MCF 10A (cell line): ENCODE results near the gene TNFSF18. TPM values are rescaled to one million over a fixed set of nuclear protein-coding genes. Genes with fewer than 3 reads are reported as not detected.

Source experiments
- BruUV-seq: library from RNA; stranded (reverse); fragments of 400-500 nt; replicated peaks from 2 replicates; lab custom pipeline; 2021; lab: Mats Ljungman, UMichigan
- CTCF ChIA-PET: fragments of 300-600 bp; sonication (Branson Sonifier 250); formaldehyde crosslinking; extraction: SDS; loops from one replicate; lab custom pipeline; 2021; ENCODE audit warnings: antibody characterized with exemption, inconsistent platforms; lab: Yijun Ruan, JAX
- POLR2A ChIA-PET: fragments of 300-600, 350-650 bp; sonication (Branson Sonifier 250); formaldehyde crosslinking; extraction: SDS; loops from one replicate; lab custom pipeline; 2020; ENCODE audit warnings: antibody characterized with exemption, inconsistent platforms; lab: Yijun Ruan, JAX
- DNase-seq: peaks from one replicate; pipeline ENCODE4 v3.0.0-alpha.2; 2018; ENCODE audit not compliant: unreplicated experiment
- H3K27ac Mint-ChIP-seq: one replicate; pipeline ENCODE4 v1.8.0; 2022; ENCODE audit warnings: mild to moderate bottlenecking, low read depth, mixed read lengths; ENCODE audit not compliant: unreplicated experiment
- H3K27me3 Mint-ChIP-seq: one replicate; pipeline ENCODE4 v1.8.0; 2022; ENCODE audit warnings: mixed read lengths; ENCODE audit not compliant: insufficient read depth, unreplicated experiment
- H3K36me3 Mint-ChIP-seq: one replicate; pipeline ENCODE4 v1.8.0; 2022; ENCODE audit warnings: mild to moderate bottlenecking, moderate library complexity, mixed read lengths; ENCODE audit not compliant: insufficient read depth, unreplicated experiment
- H3K4me1 Mint-ChIP-seq: one replicate; pipeline ENCODE4 v1.8.0; 2022; ENCODE audit warnings: mixed read lengths; ENCODE audit not compliant: insufficient read depth, unreplicated experiment
- H3K4me3 Mint-ChIP-seq: one replicate; pipeline ENCODE4 v1.8.0; 2022; ENCODE audit warnings: mild to moderate bottlenecking, moderate library complexity, mixed read lengths; ENCODE audit not compliant: unreplicated experiment
- H3K9me3 Mint-ChIP-seq: one replicate; pipeline ENCODE4 v1.8.0; 2022; ENCODE audit warnings: mixed read lengths; ENCODE audit not compliant: unreplicated experiment
- CTCF ChIP-seq: fragments of 200-600 bp; IDR thresholded peaks from one replicate; pipeline ENCODE4 v1.8.0; 2022; ENCODE audit warnings: antibody characterized with exemption, mild to moderate bottlenecking; ENCODE audit not compliant: unreplicated experiment
- intact Hi-C: fragments of 100-400 bp; cut with micrococcal nuclease; formaldehyde crosslinking; loops from 2 replicates; pipeline ENCODE4 v1.14.1; 2022
- total RNA-seq: library from RNA; stranded (reverse); gene quantifications from 2 replicates; pipeline ENCODE4 v1.2.3, GENCODE V29; 2022

TNFSF18 gene
- total RNA-seq, 1 experiment from 2014 or later, result 0.49 TPM

GRCh38 chr1:173052681-173053196 is 2.0 kb upstream of the TNFSF18 start:
- no TSS peak for BruUV-seq
- H3K4me3 Mint-ChIP-seq, result peak overlapping the region; percentile 35
- ChIA-PET CTCF (interaction anchor here (0.7 to 0.9 kb wide), 2 partner anchors 13 to 226 kb away, joined by 3 to 4 read pairs; no protein-coding TSS in a partner anchor), POLR2A (interaction anchor here (0.8 to 1.2 kb wide), 6 partner anchors 9 to 158 kb away, joined by 3 to 7 read pairs (median 3); no protein-coding TSS in a partner anchor)
- no peak for TF ChIP-seq CTCF
- peaks cover 39% of the 10 kb centered on the region for H3K4me1 Mint-ChIP-seq
- intact Hi-C loops, result loop anchor here (5.0 kb wide), 1 partner anchor 50 kb away; no protein-coding TSS in a partner anchor
- H3K27me3 Mint-ChIP-seq, result no peaks in the 10 kb centered on the region
- H3K27ac Mint-ChIP-seq, result peak overlapping the region; percentile 88
- peak; percentile 94 for DNase-seq
- no peaks in the 10 kb centered on the region for H3K36me3 Mint-ChIP-seq
- H3K9me3 Mint-ChIP-seq, result no peaks in the 10 kb centered on the region

- no TSS peak for BruUV-seq
- intact Hi-C loops, result loop anchor here (5.0 kb wide), 1 partner anchor 143 kb away; no protein-coding TSS in a partner anchor
- TF ChIP-seq CTCF, result no peak
- POLR2A ChIA-PET, result interaction anchor here (1.0 to 3.4 kb wide), 6 partner anchors 10 to 212 kb away, joined by 3 to 23 read pairs (median 4); no protein-coding TSS in a partner anchor
- no peak overlapping the region for H3K4me3 Mint-ChIP-seq
- H3K9me3 Mint-ChIP-seq, result no peaks in the 10 kb centered on the region
- H3K27me3 Mint-ChIP-seq, result no peaks in the 10 kb centered on the region
- peaks cover 39% of the 10 kb centered on the region for H3K4me1 Mint-ChIP-seq
- no peaks in the 10 kb centered on the region for H3K36me3 Mint-ChIP-seq
- no peak for DNase-seq
- CTCF ChIA-PET, result interaction anchor here (0.6 to 1.9 kb wide), 3 partner anchors 29 to 156 kb away, joined by 3 to 5 read pairs (median 3); no protein-coding TSS in a partner anchor
- H3K27ac Mint-ChIP-seq, result no peak overlapping the region
Measured at GRCh38 chr1:173049322-173049633, 1.5 kb downstream of the TNFSF18 start.

GRCh38 chr1:173048621-173049321 is 2.0 kb downstream of the TNFSF18 start:
- H3K4me3 Mint-ChIP-seq, result no peak overlapping the region
- no peaks in the 10 kb centered on the region for H3K36me3 Mint-ChIP-seq
- peaks cover 39% of the 10 kb centered on the region for H3K4me1 Mint-ChIP-seq
- DNase-seq, result peak; percentile 46
- CTCF ChIA-PET, result interaction anchor here (0.6 to 1.9 kb wide), 4 partner anchors 24 to 364 kb away, joined by 3 to 5 read pairs (median 4); no protein-coding TSS in a partner anchor
- H3K27ac Mint-ChIP-seq, result no peak overlapping the region
- H3K9me3 Mint-ChIP-seq, result no peaks in the 10 kb centered on the region
- no peak for TF ChIP-seq CTCF
- POLR2A ChIA-PET, result interaction anchor here (0.8 to 3.4 kb wide), 4 partner anchors 9 to 75 kb away, joined by 3 to 23 read pairs (median 5); no protein-coding TSS in a partner anchor
- BruUV-seq, result no TSS peak
- H3K27me3 Mint-ChIP-seq, result no peaks in the 10 kb centered on the region
- intact Hi-C loops, result loop anchor here (5.0 kb wide), 1 partner anchor 144 kb away; no protein-coding TSS in a partner anchor

- Mint-ChIP-seq H3K9me3 (no peaks in the 10 kb centered on the region), H3K27me3 (no peaks in the 10 kb centered on the region), H3K4me1 (peaks cover 24% of the 10 kb centered on the region), H3K27ac (no peak overlapping the region), H3K4me3 (no peak overlapping the region), H3K36me3 (no peaks in the 10 kb centered on the region)
- intact Hi-C loops, result loop anchor here (5.0 kb wide), 1 partner anchor 148 kb away; no protein-coding TSS in a partner anchor
- no peak for DNase-seq
- POLR2A ChIA-PET, result no interaction called here
- BruUV-seq, result no TSS peak
- no peak for TF ChIP-seq CTCF
- CTCF ChIA-PET, result interaction anchor here (0.7 to 1.3 kb wide), 4 partner anchors 40 to 300 kb away, joined by 3 to 4 read pairs (median 3); no protein-coding TSS in a partner anchor
Measured at GRCh38 chr1:173044656-173045055, 6.1 kb downstream of the TNFSF18 start.
